HEK293 (cell line): Measurements from ENCODE around the gene IRF7.

Experiments
- CTCF ChIA-PET: fragments of 350-600 bp; formaldehyde crosslinking; extraction: SDS; loops from one replicate; lab custom pipeline; 2021; ENCODE audit warnings: antibody characterized with exemption; lab: Yijun Ruan, JAX
- POLR2A ChIA-PET: fragments of 300-600 bp; formaldehyde crosslinking; extraction: SDS; loops from one replicate; lab custom pipeline; 2020; ENCODE audit warnings: antibody characterized with exemption, inconsistent platforms; lab: Yijun Ruan, JAX
- H3K27ac ChIP-seq: fragments of 200-500 bp; sonication (Bioruptor generic); 2 replicates; pipeline ENCODE4 v1.5.1; 2014; ENCODE audit warnings: low read depth, low read length, control low read depth, inconsistent platforms; ENCODE audit errors: extremely low read depth
- H3K36me3 ChIP-seq, 2 experiments: fragments of 200-500 bp in 1 of 2; sonication (Bioruptor generic) in 1 of 2; 1 replicate in 1 of 2; 2 replicates in 1 of 2; pipeline ENCODE4 v1.5.1; 2014 to 2017; ENCODE audit warnings: inconsistent platforms in 2 of 2, low read length in 2 of 2; ENCODE audit not compliant: control insufficient read depth in 2 of 2, insufficient read depth in 1 of 2
- H3K4me1 ChIP-seq: fragments of 200-500 bp; sonication (Bioruptor generic); 2 replicates; pipeline ENCODE4 v1.5.1; 2014; ENCODE audit warnings: mild to moderate bottlenecking, low read length, inconsistent platforms; ENCODE audit not compliant: control insufficient read depth, insufficient read depth
- H3K4me3 ChIP-seq: 2 replicates; pipeline ENCODE4 v1.5.1; 2011; ENCODE audit warnings: low read depth, mild to moderate bottlenecking, control low read depth, low read length, moderate library complexity
- H3K9me3 ChIP-seq: fragments of 200-500 bp; sonication (Bioruptor generic); 2 replicates; pipeline ENCODE4 v1.5.1; 2014; ENCODE audit warnings: low read depth, low read length, inconsistent platforms; ENCODE audit not compliant: control insufficient read depth, insufficient read depth
- CTCF ChIP-seq: fragments of 450-650 bp; formaldehyde crosslinking; IDR thresholded peaks from 2 replicates; pipeline ENCODE4 v1.5.1; 2016; ENCODE audit warnings: missing biosample characterization, missing genetic modification characterization
- GLIS1 ChIP-seq: fragments of 450-650 bp; formaldehyde crosslinking; IDR thresholded peaks from 2 replicates; pipeline ENCODE4 v1.5.1; 2016; ENCODE audit warnings: missing biosample characterization, missing genetic modification characterization
- GLIS2 ChIP-seq: fragments of 450-650 bp; formaldehyde crosslinking; IDR thresholded peaks from 2 replicates; pipeline ENCODE4 v1.5.1; 2016; ENCODE audit warnings: missing biosample characterization, missing genetic modification characterization
- HOXC10 ChIP-seq: sonication (generic); formaldehyde crosslinking; IDR thresholded peaks from 2 replicates; pipeline ENCODE4 v1.8.1; 2023; ENCODE audit warnings: mild to moderate bottlenecking, missing genetic modification reagents
- KLF17 ChIP-seq: fragments of 450-650 bp; formaldehyde crosslinking; IDR thresholded peaks from 2 replicates; pipeline ENCODE4 v1.5.1; 2016; ENCODE audit warnings: missing biosample characterization, missing genetic modification characterization
- OSR2 ChIP-seq: fragments of 450-650 bp; formaldehyde crosslinking; IDR thresholded peaks from 2 replicates; pipeline ENCODE4 v1.5.1; 2016; ENCODE audit warnings: missing biosample characterization, missing genetic modification characterization
- WT1 ChIP-seq: fragments of 450-650 bp; formaldehyde crosslinking; IDR thresholded peaks from 2 replicates; pipeline ENCODE4 v1.5.1; 2016; ENCODE audit warnings: missing biosample characterization, missing genetic modification characterization
- YY1 ChIP-seq: fragments of 450-650 bp; formaldehyde crosslinking; IDR thresholded peaks from 2 replicates; pipeline ENCODE4 v1.5.1; 2018; ENCODE audit warnings: missing biosample characterization, missing genetic modification characterization
- ZFP37 ChIP-seq: fragments of 450-650 bp; formaldehyde crosslinking; IDR thresholded peaks from 2 replicates; pipeline ENCODE4 v1.5.1; 2016; ENCODE audit warnings: missing biosample characterization, missing genetic modification characterization
- ZNF157 ChIP-seq: fragments of 450-650 bp; formaldehyde crosslinking; IDR thresholded peaks from 2 replicates; pipeline ENCODE4 v1.5.1; 2016; ENCODE audit warnings: missing biosample characterization, missing genetic modification characterization
- ZNF169 ChIP-seq: fragments of 450-650 bp; formaldehyde crosslinking; IDR thresholded peaks from 2 replicates; pipeline ENCODE4 v1.5.1; 2016; ENCODE audit warnings: missing biosample characterization, missing genetic modification characterization
- ZNF18 ChIP-seq: fragments of 450-650 bp; formaldehyde crosslinking; IDR thresholded peaks from 2 replicates; pipeline ENCODE4 v1.5.1; 2016; ENCODE audit warnings: missing biosample characterization, missing genetic modification characterization
- ZNF214 ChIP-seq: fragments of 450-650 bp; formaldehyde crosslinking; IDR thresholded peaks from 2 replicates; pipeline ENCODE4 v1.5.1; 2017; ENCODE audit warnings: missing biosample characterization, mild to moderate bottlenecking, missing genetic modification characterization, borderline replicate concordance
- ZNF324 ChIP-seq: fragments of 450-650 bp; formaldehyde crosslinking; IDR thresholded peaks from 2 replicates; pipeline ENCODE4 v1.5.1; 2016; ENCODE audit warnings: missing biosample characterization, missing genetic modification characterization
- ZNF335 ChIP-seq: fragments of 450-650 bp; formaldehyde crosslinking; conservative IDR thresholded peaks from 2 replicates; pipeline ENCODE4 v1.5.1; 2016; ENCODE audit warnings: missing biosample characterization, missing genetic modification characterization
- ZNF350 ChIP-seq: fragments of 450-650 bp; formaldehyde crosslinking; IDR thresholded peaks from 2 replicates; pipeline ENCODE4 v1.5.0; 2017; ENCODE audit warnings: missing biosample characterization, mild to moderate bottlenecking, missing genetic modification characterization
- ZNF398 ChIP-seq: fragments of 450-650 bp; formaldehyde crosslinking; IDR thresholded peaks from 2 replicates; pipeline ENCODE4 v1.5.1; 2017; ENCODE audit warnings: missing biosample characterization, missing genetic modification characterization
- ZNF416 ChIP-seq: fragments of 450-650 bp; formaldehyde crosslinking; IDR thresholded peaks from 2 replicates; pipeline ENCODE4 v1.5.1; 2016; ENCODE audit warnings: missing biosample characterization, missing genetic modification characterization
- ZNF423 ChIP-seq: fragments of 450-650 bp; formaldehyde crosslinking; IDR thresholded peaks from 2 replicates; pipeline ENCODE4 v1.5.1; 2016; ENCODE audit warnings: missing biosample characterization, missing genetic modification characterization
- ZNF544 ChIP-seq: fragments of 450-650 bp; formaldehyde crosslinking; IDR thresholded peaks from 2 replicates; pipeline ENCODE4 v1.5.0; 2017; ENCODE audit warnings: missing biosample characterization, missing genetic modification characterization
- ZNF560 ChIP-seq: fragments of 450-650 bp; formaldehyde crosslinking; IDR thresholded peaks from 2 replicates; pipeline ENCODE4 v1.5.1; 2017; ENCODE audit warnings: missing biosample characterization, missing genetic modification characterization, borderline replicate concordance
- ZNF626 ChIP-seq: fragments of 450-650 bp; sonication (Bioruptor Pico); formaldehyde crosslinking; IDR thresholded peaks from 2 replicates; pipeline ENCODE4 v1.5.1; 2018; ENCODE audit warnings: missing biosample characterization, missing genetic modification characterization, inconsistent platforms
- ZNF707 ChIP-seq: fragments of 450-650 bp; formaldehyde crosslinking; IDR thresholded peaks from 2 replicates; pipeline ENCODE4 v1.5.1; 2016; ENCODE audit warnings: missing biosample characterization, missing genetic modification characterization
- ZSCAN4 ChIP-seq: fragments of 450-650 bp; formaldehyde crosslinking; IDR thresholded peaks from 2 replicates; pipeline ENCODE4 v1.5.1; 2017; ENCODE audit warnings: missing biosample characterization, missing genetic modification characterization

Gene IRF7

GRCh38 chr11:638631-639331 is 23.0 kb upstream of the IRF7 start (continued):
- no peak for TF ChIP-seq ZNF18 (tag by site-specific recombination)
- TF ChIP-seq ZNF324 (tag by site-specific recombination) = no peak
- TF ChIP-seq ZNF416 (tag by site-specific recombination) = no peak
- 0 out of 2 replicates have a peak, but pooled peaks have one; percentile 12 for TF ChIP-seq ZNF423
- TF ChIP-seq WT1 (tag by site-specific recombination) = no peak
- TF ChIP-seq ZNF214 (tag by site-specific recombination) = no peak
- no peak for TF ChIP-seq ZNF626 (tag by site-specific recombination)
- TF ChIP-seq KLF17 = no peak
- no peak for TF ChIP-seq GLIS2
- TF ChIP-seq ZSCAN4 (tag by site-specific recombination) = no peak
- TF ChIP-seq, all 188 proteins: peak for 8

- peaks cover 0 to 33% of the 10 kb centered on the region in 2 experiments; a peak in 1 of 3 replicates for H3K36me3 ChIP-seq
- no peak overlapping the region for H3K4me3 ChIP-seq
- H3K27ac ChIP-seq = no peak overlapping the region
- no peaks in the 10 kb centered on the region for H3K4me1 ChIP-seq
- no peaks in the 10 kb centered on the region for H3K9me3 ChIP-seq
- ChIA-PET POLR2A (no interaction called here), CTCF (no interaction called here)
- TF ChIP-seq YY1 (tag by site-specific recombination) (no peak), ZNF350 (tag by site-specific recombination) (no peak), OSR2 (tag by site-specific recombination) (no peak), ZNF169 (no peak), ZNF560 (tag by site-specific recombination) (no peak), ZNF398 (tag by site-specific recombination) (0 out of 2 replicates have a peak, but pooled peaks have one; percentile 27), ZNF544 (no peak), ZNF335 (no peak), GLIS1 (tag by site-specific recombination) (0 out of 2 replicates have a peak, but pooled peaks have one; percentile 5), ZNF157 (no peak), ZFP37 (tag by site-specific recombination) (no peak), ZNF707 (tag by site-specific recombination) (no peak), CTCF (no peak), HOXC10 (CRISPR knock-in tag) (no peak)
Observed at GRCh38 chr11:637593-638521, 22.1 kb upstream of the IRF7 start.
